GM18861 (cell line): ENCODE measurements around the gene INPP5A.
"Not testable (repeated sequence)": the region's sequence is repeated elsewhere in the genome, so short reads cannot be mapped to it uniquely, and the experiment has no call there.

Source experiments
- ATAC-seq: cut with Tn5 transposase; IDR thresholded peaks from one replicate; pipeline ENCODE4 v1.9.1; 2021; ENCODE audit not compliant: unreplicated experiment

Gene INPP5A

DNA sequence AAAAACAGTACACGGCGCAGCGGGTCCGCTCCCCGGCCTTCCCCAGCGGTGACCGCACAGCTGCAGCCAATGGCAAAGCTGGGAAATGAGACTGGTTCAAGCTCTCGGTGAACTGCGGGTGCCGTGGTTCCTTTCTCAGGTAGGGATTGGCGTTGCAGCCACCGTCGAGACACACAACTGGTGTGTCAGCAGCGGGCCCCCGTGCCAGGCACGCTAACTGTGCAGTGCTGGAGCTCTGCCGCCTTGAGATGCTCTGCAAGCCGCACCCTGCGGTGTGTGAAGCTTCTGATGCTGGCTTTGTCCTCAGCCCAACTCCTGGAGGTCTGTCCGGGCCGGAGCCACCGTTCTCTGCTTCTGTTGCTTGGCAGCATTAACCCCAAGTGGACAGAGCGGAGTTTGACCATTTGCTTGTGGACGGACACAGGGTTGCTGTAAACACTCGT is 269.0 kb downstream of the INPP5A start:
- no peak for ATAC-seq

DNA sequence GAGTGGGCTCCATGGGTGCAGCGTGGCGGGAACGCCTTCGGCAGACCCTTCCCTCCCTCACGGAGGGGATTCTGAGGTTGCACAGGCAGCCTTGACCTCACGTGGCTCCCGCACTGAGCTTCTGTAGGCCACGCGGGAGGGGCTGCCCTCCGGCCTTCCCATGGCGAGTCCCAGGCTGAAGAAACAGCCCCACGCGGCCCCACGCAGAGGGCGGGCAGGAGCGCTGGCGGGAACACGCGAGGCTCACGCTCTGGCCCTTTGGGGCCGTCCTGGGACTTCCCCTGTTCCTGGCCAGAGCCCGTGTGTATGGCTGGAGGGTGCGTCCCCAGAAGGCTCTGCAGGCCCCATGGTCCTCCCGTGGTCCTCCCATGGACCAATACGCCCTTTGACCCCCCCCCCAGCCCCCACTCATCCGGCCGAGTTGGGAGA is 270.0 kb downstream of the INPP5A start:
- no peak for ATAC-seq

DNA sequence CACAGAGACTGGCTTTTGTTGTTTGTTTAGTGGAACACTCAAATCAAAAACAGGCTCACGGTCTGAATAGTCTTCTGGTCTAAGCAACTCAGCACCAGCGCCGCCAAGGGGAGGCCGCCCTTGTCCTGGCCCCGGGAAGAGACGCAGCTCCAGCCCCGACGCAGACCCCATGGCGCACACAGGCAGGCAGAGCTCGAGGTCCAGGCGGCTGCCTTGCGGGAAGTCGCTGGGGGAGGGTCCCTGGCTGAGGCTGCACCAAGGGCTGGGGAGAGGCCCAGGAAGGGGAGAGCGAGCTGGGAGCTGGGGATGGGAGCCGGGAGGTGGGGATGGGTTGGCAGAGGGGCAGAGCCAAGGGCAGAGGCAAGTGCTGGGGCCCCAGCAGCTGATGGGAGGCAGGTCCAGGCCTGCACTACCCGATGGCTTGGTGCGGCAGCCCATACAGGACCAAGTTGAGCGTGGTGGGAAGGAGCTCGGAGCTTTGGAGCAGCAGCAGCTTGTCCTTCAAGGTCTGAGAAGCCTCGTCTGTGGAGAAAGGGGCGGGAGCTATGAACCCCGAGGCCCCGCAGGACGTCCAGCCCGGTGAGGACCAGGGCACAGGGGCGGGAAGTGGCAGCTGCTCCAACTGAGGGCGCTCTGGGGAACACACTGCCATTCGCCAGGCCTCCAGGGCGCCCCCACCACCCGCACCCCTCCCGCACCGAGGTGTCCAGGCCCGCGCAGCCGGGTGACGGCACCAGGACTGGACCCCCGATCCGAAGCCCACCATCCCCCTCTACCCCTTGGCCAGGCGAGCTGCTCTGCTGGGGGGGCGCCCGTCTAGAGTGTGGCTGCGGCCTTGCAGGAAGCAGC is 271.0 kb downstream of the INPP5A start:
- no peak for ATAC-seq

DNA sequence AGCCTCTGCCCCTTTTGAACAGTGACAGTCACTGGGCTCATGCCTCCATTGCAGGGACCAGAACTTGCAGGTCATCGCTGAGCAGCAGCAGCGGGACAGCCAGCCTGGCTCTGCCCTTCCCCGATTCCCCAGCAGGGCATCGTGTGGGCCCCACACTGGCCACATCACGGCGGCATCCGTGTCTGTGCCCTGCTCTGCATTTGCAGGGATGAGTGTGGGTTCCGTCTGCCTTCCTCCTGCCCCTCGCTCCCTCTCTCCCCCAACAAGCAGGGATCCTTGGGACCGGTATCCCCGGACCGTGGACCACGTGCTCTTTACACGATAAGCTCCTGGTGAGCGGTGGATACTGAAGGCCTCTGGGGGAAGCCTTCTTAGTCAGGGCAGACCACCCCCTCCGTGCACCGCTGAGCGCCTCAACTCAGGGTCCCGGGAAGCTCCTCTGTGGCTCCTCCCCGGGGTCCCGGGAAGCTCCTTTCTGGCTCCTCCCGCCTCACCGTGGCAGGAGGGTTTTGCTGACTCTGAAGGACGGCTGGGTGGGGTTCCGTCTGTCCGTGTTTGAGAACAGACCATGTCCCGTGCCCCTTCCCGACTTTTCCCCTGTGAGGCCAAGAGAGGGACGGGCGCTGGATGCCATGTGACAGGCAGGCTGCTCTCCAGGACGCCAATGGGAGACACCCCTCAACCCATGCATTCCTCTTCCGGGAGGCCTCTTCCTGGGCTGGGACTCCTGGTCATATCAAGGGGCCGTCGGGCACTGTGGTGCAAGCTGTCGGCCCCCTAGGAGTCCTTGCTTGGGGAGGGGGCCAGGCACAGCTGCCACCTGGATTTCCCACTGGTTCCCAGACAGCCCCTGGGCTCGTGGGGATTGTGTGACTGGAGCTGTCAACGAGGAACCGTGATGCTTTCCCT is 271.9 kb downstream of the INPP5A start:
- ATAC-seq, result no peak

DNA sequence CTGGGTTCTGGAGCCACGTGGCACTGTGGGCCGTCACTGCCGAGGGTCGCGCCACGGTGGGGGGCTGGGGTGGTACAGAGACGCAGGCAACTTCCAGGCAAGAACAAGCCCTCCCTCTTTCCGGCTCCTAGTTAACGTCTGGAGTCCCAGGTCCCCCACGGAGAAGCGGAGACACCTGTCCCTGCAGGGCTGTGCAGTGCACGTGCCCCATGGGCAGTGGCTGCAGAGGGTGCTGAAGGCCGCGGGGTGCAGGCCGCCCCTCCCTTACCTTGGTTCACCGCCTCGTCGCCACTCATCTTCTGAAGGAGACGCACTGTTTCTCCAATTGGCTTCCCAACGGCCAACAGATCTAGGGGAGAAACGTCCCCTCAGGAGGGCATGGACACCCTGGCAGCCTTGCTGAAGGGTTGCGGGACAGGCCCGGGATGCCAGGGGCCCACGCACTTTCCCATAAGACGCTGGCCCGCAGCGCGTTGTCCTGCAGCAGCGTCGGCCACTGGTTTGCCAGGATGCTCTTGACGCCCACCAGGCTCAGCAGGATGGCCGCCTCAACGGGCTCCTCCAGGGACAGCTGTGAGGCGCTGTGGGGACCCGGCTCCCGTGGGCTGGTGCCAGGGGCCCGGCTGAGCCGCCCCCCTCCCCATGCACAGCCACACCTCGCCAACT is 272.7 kb downstream of the INPP5A start:
- no peak for ATAC-seq

DNA sequence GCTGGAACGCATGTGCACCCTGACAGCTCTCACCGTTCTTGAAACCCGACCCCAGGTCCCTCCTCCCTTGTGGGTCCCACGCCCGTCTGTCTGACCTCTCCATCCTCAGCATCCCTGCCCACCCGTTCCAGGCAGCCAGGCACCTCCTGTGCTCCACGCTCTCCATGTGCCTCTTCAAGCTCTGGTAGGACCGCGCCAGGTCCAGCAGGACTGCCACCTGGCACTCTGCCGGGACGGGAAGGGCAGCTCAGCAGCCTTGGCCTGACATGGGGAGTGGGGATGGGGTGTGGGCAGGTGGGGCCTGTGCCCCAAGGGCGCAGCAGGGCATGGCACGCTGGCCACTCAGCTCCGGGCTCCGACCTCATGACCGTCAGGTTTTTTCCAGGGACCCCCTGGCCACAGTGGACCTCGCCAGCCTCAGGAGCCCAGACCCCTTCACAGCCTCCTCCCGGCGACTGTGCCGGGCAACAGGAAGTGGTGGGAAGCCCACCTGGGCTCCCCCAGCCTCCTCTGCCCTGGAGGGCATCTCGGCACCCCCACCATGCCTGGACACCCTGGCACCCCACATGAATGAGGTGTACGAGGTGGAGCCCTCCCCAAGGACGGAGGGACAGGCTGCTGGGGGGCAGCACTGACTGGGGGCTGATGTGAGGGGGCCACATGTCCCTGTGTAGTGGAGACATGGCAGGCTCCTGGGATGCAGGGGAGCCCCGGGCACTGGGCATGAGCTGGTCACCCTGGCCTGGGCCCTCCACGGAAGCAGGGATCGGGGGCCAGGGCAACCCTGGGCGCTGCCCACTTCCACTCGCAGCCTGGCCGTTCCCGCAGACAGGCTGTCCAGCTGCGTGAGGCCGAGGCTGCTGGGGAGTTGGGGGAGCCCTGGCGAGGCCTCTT is 273.5 kb downstream of the INPP5A start:
- ATAC-seq, result no peak

DNA sequence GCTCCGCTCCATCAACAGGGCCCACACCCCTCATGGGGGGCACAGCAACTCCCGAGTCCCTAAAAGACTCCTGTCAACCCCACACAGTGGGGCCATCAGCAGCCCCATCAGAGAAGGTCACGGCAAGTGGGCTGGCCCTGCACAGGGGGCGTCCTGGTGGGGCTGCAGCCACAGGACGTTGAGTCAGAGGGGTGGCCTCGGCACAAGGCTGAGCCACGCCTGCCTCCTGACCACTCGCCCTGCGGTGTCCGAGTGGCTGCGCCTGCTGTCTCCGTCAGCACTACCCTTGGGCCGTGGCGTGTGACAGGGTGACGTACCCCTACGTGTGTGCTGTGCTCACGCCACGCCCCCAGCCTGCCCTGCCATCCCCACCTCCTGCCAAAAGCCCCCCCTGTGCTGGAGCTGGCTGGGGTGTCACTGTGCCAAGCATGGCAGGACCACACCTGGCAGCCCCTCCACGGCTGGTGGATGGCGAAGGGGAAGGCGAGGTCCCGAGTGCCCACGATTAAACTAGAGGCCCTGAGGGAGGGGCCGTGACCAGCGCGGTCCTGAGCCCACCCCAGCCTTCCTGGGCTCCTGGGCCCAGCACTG is 274.4 kb downstream of the INPP5A start:
- no peak for ATAC-seq

DNA sequence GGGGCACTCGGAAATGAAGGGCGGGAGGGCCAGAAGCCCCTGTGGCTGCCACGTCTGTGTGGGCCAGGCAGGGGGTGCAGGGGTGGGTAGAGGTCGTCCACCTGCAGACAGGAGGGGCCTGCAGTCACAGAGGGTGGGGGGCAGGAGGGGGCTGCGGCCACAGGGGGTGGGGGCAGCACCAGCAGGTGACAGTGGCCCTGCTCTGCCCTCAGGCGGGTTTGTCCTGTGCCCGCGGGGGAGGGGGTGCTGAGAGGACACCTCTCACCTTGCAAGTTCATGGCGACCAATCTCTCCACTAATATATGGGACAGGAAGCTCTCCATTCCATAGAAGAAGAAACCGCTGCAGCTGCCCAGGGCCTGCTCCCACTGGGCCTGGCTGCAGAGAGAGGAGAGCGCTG is 274.9 kb downstream of the INPP5A start:
- ATAC-seq, result no peak

DNA sequence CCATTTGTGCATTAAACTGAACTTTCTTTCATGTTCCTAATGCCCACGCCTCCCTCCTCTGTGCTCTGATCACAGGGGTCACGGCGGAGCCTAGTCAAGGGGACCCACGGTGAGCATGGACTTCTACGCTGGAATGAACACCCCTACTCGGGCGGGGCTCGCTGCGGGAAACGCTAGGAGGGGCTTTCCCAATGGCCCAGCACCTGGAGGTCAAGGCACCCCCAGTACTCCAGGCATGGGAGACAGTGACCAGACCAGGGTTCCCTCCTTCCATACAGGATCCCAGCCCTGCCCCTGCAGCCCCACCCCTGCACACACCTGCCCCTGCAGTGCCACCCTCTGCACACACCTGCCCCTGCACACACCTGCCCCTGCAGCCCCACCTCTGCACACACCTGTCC is 275.4 kb downstream of the INPP5A start:
- ATAC-seq, result no peak

DNA sequence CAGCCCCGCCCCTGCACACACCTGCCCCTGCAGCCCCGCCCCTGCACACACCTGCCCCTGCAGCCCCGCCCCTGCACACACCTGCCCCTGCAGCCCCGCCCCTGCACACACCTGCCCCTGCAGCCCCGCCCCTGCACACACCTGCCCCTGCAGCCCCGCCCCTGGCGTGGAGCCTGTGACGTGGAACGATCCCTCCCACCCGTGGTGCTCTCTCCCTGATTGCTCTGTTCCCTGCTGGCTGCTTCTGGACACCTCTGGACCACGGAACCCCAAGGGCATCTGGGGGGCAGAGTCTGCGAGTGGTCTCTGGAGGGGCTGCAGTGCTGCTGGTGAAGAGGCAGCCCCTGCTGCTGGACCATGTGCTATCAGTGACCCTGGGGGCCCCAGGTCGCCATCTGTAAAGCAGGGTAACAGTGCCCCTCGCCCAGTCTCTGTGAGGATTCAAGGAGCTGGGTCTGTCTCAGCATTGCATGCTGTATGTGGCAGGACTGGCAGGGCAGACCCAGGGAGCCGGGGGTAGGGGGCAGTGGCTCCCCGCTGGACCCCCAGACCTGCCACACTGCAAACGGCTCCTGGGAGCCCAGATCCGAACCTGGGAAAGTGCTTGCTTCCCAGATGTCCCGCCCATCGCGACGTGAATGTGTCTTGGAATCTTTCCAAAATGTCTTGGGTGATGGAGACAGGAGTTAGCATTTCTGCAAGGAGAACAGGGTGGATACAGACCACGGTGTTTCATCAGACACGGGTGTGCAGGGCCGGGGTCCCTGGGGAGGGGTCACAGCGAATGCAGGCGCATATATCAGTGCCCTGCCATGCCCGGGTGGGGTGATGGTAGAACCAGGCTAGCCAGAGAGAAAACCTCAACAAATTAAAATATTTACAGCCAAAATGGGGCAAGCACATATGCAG is 276.2 kb downstream of the INPP5A start:
- ATAC-seq, result no peak

DNA sequence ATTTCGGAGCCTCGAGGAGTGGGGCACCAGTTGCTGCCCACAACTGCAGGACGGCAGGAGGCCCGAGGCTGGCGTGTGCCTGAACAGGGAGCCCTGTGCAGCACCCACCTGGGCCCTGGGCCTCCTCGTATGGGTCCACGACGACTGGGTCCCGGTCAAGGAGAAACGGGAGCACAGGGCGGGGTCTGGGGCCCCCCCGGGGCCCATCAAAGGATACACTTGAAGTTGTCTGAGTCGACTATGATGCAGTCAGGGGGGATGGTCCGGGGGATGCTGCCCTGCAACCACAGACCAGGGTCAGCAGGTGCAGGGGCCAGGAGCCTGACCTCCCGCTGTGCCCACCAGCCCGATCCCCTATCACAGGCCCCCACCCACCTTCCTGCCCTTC is 276.9 kb downstream of the INPP5A start:
- ATAC-seq, result no peak

DNA sequence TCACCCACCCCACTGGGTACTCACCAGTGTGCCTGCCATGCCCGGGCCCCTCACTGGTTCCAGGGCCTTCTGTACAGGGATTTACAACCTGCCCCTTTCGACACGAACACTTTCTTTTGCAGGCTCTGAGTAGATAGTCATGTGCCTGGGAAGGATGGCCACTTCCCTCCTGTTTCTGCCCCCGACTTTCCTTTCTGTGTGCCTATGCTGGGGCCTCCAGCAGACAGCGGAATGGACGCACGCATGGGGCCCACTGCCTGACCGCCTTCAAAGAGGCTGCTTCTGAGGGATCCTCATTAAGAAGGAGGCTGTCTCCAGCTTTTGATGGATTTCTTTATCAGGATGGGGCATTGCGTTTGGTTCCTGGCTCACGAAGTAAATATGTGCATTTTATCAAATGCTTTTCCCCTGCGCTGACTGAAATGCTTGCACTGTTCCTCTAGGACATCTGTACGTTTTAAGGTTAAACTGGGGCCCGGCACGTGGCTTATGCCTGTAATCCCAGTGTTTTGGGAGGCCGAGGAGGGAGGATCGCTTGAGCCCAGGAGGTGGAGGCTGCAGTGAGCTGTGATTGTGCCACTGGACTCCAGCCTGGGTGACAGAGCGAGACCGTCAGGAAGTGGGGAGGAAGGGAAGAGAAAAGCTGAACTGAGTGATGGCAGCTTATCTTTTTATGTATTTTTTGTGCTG is 277.7 kb downstream of the INPP5A start:
- ATAC-seq, result no peak

DNA sequence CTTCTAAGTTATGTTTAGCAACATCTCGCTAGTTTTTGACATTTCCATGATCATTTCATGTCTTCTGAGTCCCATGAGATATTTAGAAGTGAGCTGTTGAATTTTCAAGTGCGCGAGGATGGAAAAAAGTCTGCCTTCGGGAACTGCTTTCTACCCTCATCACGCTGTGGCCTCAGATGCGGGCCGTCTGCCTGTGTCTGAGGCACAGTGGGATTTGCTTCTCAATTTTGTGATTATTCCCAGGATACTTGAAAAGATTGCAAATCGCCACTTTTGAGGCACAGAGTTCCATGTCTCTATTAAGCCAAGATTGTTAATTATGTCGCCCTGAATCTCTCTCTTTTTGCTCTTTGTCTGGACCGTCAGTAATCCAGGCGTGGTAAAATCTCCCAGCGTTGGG is 279.1 kb downstream of the INPP5A start:
- no peak for ATAC-seq

DNA sequence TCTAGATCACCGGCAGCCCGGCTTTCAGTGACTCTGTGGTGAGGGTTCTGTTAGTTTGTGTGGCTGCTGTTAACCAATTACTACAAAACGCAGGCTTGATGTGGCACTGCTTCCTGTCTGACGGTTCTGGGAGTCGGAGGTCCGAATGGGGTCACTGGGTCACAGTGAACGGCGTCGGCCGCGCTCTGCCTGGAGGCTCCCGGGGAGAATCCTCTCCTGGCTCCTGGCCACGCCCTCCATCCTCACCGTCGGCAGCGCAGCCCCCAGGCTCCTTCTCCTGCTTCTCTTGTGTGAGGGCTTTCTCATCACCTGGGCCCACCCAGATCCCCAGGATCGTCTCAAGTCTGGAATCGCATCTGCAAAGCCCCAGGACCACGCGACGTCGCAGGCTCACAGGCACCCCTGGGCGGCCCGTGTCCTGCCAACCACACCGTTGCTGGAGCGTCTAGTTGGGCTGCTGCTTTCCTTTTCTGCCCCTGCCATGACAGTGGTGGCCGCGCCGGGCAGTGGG is 280.2 kb downstream of the INPP5A start:
- ATAC-seq, result no peak

DNA sequence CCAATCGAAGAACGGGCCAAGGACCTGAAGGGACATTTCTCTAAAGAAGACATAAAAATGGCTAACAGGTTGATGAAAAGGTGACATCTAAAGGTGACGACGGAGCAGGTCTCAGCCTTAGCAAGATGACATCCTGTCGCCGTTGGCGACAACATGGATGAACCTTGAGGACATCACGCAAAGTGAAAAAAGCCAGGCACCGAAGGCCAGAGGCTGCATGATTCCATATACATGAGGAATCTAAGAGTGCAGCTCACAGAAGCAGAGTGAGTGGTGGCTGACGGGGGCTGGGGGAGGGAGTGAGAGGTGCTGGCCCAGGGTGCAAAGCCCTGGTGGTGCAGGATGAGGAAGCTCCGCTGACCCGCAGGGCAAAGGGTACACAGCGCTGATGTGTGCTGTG is 282.5 kb downstream of the INPP5A start:
- ATAC-seq, result no peak

DNA sequence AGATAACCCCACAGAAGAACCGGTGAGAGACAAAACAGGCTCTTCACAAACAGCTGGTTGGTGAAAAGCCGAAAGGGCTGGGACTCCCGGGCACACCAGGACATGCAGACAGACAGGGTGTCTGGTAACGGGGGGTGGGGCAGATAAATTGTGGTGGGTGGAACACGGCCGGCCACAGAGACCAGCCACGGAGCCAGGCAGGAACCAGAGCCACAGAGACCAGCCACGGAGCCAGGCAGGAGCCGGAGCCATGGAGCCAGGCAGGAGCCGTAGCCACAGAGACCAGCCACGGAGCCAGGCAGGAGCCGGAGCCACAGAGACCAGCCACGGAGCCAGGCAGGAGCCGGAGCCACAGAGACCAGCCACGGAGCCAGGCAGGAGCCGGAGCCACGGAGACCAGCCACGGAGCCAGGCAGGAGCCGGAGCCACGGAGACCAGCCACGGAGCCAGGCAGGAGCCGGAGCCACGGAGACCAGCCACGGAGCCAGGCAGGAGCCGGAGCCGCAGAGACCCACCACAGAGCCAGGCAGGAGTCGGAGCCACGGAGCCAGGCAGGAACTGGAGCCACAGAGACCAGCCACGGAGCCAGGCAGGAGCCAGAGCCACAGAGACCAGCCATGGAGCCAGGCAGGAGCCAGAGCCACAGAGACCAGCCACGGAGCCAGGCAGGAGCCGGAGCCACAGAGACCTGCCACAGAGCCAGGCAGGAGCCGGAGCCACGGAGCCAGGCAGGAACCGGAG is 288.4 kb downstream of the INPP5A start:
- ATAC-seq, result not testable (repeated sequence)
